Globus pallidus (tissue), 1 donor: ENCODE measurements around the gene FRMD5.
A peak's percentile ranks its signal among the peaks of the same experiment; 100 is the strongest.

Experiments
- DNase-seq: peaks from one replicate; pipeline ENCODE4 v3.0.0-alpha.2; 2015; ENCODE audit warnings: low spot score

Gene FRMD5

GRCh38 chr15:44160796-44161195, 34.3 kb downstream of the FRMD5 start:
- DNase-seq = no peak

- no peak for DNase-seq
Measured at GRCh38 chr15:44159492-44159891, 35.6 kb downstream of the FRMD5 start.

DNA sequence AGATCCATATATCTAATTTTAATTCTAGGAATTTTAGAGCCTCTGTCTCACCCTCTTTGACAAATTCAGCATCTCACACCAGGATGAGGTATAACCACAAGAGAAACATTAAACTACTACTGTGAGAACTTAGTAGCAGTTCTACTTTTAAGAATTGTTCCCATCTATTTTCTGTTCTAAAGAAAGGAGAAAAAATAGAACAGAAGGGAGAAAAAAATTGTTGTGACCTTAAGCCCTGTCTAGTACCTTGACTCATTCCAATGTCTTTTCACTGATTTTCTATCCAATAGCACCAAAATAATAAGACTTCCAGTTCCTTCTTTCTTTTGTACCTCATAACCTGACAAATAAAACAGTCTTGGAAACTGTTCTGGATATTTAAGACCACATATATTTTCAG, 37.0 kb downstream of the FRMD5 start:
- DNase-seq = no peak

DNA sequence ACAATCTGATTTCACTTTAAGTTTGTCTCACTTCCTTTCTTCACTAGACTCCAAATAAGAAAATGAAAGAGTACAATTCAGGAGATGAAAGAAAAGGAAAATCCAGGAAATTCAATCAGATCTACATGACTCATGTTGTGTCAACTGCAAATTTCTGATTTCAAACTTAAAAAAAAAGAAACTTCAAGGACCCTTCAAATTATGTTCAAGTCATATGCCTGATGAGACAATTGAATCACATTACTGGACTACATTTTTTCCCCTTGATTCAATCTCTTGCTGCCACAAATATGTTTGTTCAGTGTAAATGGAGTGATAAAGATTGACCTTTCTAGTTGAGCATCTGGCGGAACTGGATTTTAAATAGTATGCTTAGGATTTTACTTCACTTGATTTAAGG, 37.4 kb downstream of the FRMD5 start:
- no peak for DNase-seq

DNA sequence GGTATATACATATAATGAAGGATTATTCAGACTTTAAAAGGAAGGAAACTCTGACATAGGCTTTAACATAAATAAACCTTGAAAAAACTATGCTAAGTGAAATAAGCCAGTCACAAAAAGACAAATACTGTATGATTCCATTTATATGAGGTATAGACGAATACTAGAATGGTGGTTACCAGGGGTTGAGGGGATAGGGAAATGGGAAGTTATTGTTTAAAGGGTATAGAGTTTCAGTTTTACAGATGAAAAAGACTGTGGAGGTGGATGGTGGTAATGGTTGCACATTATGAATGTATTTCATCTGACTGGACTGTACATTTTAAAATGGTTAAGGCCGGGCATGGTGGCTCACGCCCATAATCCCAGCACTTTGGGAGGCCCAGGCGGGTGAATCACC, 41.7 kb downstream of the FRMD5 start:
- DNase-seq = no peak

- no peak for DNase-seq
Measured at GRCh38 chr15:44149224-44149623, 45.8 kb downstream of the FRMD5 start.

DNA sequence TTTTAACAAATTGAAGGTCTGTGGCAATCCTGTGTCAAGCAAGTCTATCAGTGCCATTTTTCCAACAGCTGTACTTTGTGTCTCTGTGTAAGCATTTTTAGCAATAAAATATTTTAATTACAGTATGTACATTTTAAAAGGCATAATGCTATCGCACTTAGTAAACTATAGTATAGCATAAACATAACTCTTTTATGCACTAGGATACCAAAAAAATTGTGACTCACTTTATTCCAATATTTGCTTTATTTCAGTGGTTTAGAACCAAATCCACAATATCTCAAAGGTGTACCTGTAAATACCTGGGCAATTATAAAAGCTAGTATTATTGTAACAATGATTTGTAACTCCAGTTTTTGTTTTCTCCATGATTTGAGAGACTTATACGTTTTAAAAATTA, 46.5 kb downstream of the FRMD5 start:
- no peak for DNase-seq

DNA sequence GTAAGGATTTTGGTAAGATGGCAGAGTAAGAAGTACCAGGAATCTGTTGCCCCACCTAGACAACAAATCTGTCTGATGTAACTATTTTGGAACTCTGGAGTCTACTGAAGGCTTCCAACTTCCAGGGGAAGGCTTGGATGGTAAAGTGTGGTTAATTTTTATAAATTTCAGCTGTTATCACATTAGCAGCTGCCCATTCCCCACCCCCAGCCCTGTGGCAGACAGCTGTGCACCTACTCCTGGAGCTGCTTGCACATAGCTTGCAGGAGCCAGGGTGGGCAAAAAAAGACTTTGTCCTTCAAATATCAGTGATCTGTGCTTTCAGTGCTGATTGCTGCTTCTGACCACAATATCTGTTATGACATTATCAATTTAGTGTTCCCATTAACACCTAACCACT, 47.4 kb downstream of the FRMD5 start:
- DNase-seq = no peak

DNA sequence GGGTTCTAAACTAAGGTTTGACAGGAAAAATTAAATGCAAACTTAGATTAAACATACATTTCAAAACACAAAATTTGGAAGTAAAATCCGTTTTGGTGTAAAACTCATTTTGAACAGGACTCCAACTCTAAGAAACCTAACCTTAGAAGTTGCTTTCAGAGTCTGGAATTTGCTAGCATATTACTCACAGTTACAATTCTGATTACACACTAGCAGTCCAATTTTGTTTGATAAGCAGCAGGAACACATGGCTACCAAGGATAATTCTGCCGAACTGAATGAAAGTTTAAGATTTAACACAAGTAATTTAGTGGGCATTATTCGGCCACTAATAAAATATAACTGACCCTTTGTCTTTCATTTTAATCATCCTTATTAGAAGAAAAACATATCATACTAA, 49.6 kb downstream of the FRMD5 start:
- DNase-seq = no peak

DNA sequence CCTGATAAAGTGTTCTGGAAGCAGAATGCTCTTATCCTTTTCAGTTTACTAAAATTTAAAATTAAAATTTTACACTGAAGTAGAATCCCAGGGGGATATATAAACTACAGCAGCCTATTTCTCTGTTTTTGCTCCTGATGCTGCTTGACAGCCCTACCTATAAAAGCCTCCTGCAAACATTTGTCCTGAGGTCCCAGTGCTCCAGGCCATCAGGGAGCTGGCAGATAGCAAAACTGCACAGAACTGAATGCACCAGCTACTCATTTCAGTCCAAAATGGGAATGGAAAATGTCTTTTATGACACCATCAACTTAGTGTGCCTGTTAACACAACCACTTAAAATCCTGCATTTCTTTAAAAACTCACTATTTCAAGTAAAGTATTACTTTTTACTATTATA, 50.1 kb downstream of the FRMD5 start:
- DNase-seq = no peak

DNA sequence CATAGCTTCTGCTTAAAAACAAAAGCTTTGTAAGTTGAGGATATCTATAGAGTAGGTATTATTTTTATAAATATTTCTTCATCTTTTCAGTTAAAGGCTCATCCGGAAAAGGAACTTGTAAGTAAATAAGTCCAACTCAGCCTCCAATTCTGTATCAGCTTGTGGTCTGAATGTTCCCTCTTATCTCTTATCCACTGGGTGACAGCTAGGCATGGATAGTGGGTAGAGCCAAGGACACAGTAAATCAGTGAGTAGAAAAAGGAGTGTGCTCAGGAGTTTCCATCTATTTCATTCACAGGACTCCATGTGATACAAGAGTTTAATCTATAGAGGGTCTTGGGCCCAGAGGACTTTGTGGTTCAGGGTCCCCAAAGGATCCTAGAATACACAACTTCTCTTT, 50.9 kb downstream of the FRMD5 start:
- DNase-seq = no peak

DNA sequence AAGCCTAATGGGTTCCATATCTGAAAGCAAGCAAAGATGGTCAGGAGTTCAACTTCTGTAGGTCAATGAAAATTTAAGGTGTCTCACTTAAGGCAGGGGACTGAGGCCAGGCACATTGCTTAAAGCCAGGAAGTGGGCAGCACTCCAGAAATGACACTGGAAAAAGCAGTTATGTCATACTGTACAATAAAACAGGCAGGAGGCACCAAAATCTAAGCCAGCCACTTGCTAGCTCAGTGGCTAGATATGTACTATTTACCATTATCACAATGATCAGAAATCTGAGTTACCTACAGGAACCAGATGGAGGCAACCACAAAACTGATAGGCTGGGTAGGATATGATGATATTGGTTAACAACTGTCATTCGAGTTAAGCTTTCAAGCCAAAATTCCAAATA, 57.3 kb downstream of the FRMD5 start:
- no peak for DNase-seq

DNA sequence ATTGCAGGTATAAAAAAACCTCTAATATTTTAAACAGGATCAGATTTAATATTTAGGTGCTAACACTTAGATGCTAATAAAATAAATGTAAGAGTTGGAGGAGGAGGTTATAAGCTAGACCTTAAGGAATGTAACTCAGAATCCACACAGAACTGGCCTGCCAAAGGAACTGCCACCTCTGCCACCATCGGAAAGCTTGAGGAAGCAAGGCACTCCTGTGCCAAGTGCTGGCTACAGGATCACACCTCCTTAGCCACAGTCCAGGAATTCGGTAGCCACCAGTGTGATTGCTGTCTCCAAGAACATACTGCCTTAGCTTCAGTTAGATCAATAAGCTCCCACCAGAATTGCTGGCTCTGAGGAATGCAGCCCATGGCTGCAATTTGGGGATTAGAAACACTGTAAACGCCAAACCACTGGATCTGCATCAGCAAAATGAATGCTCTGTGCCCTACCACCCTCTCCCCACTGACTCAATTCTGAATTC, 58.0 kb downstream of the FRMD5 start:
- DNase-seq = no peak

DNA sequence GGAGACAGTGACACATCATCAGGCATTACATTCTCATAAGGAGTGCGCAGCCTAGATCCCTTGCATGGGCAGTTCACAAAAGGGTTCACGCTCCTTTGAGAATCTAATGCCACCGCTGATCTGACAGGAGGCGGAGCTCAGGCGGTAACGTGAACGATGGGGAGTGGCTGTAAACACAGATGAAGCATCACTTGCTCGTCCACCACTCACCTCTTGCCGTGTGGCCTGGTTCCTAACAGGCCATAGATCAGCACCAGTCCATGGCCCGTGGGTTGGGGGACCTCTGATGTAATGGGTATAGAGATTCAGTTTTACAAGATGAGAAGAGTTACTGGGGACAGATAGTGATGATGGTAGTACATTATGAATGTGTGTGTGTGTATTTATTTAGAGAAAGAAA, 63.0 kb downstream of the FRMD5 start:
- no peak for DNase-seq

GRCh38 chr15:44130778-44131177, 64.3 kb downstream of the FRMD5 start:
- DNase-seq = no peak

GRCh38 chr15:44129911-44130310, 65.2 kb downstream of the FRMD5 start:
- no peak for DNase-seq

- DNase-seq = no peak
Measured at GRCh38 chr15:44128443-44128842, 66.6 kb downstream of the FRMD5 start.

DNA sequence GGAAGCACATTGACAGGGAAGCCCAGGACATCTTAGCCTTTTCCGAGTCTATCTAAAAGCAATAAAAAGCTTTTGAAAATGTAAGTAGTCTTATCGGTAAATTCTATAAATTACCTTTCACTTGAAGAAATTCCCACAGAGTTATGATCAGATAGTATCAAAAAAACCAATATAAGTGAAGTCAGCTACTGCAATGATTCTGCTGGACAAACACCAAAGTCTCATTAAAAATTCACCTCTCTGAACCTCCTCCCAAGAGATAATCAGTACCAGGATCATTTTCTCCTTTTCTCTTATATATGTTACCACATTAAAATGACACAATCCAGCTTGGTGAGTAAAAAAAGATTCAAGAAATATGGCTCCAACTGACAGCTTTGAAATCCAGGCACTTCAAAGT, 69.2 kb downstream of the FRMD5 start:
- DNase-seq = no peak

DNA sequence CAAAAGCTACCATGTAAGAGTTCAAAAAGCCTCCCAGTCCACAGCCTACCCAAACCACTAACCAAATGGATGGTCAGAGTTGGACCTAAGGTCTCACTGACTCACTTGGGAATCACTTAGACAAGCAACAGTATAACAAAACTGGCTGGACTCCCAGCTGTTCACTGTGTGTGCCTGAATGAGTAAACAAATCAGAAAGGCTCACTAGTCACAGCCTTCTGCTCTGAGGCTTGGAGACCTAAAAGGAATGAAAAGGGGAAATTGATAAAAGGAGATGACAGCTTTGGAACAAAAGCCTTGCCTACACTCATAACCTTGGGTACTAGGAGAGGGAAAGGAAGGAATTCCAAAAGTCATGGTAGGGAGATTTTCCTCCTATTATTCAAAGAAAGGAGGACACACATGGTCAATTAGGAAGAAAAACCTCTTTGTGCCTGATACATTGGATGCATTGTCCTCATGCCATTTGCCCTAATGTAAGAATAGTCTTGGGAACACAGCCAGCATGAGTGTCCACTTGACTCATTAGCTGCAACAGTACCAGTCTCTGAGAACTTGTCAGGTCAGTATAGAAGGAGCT, 92.3 kb downstream of the FRMD5 start:
- DNase-seq = peak; percentile 96

DNA sequence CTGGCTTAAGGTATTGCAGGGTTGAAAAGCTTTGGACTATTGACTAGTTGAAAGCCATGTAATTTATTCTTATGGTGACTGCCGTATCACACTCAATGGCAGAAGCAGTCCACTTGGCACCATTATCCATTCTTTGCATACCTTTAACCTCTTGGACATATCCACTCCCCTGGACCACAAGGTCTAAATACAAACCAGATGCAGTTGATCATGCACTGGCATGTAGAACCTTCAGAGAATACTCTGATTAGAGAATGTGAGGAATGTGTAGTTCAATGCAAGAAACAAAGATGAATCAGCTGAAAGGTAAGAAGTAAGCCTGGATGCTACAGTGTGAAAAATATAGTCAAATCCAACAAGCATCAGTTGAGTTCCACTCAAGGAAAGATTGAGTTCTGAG, 93.1 kb downstream of the FRMD5 start:
- DNase-seq = no peak

- DNase-seq = no peak
Measured at GRCh38 chr15:44101286-44101685, 93.8 kb downstream of the FRMD5 start.

GRCh38 chr15:44099671-44100070, 95.4 kb downstream of the FRMD5 start:
- no peak for DNase-seq

- DNase-seq = no peak
Measured at GRCh38 chr15:44097552-44097951, 97.5 kb downstream of the FRMD5 start.

DNA sequence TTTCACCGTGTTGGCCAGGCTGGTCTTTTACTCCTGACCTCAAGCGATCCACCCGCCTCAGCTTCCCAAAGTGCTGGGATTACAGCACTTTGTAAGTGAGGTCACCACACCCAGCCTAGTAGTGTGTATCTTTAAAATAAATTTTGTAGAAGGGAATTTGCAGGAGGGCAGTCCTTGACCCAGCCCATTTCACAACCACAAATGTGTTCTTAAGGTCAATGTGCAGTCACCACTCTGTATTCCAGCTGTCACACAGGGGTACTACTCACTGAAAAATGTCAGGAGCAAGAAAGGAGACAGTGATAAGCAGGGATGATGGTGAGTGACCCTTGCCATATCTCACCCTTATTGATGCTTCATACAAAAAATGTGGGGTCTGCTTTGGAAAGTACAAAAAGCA, 98.5 kb downstream of the FRMD5 start:
- DNase-seq = no peak

DNA sequence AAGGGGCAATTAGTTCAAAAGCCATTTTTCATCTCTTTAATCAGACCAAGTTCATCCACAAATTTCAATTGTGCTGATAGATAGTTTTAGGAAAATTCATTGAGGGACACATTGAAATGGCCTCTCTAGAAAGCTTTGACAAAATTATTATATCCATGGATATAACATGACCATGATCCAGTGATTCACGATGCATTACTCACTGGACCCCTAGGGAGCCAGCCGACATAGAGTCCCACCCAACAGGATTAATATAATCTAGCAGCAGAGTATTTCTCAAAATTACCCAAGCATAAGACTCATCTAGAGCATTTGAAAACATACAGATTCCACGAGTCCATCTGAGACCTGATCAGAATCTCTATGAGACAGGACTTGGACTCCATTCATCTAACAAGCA, 100.3 kb downstream of the FRMD5 start:
- no peak for DNase-seq
